GM21717 (cell line): Measurements from ENCODE around the gene TAB2.

Experiments
- ATAC-seq: cut with Tn5 transposase; IDR thresholded peaks from one replicate; pipeline ENCODE4 v1.9.1; 2021; ENCODE audit warnings: mild to moderate bottlenecking, moderate library complexity; ENCODE audit not compliant: unreplicated experiment

The TAB2 gene

GRCh38 chr6:149364557-149364956 lies 47.0 kb downstream of the TAB2 start:
- ATAC-seq, result no peak

DNA sequence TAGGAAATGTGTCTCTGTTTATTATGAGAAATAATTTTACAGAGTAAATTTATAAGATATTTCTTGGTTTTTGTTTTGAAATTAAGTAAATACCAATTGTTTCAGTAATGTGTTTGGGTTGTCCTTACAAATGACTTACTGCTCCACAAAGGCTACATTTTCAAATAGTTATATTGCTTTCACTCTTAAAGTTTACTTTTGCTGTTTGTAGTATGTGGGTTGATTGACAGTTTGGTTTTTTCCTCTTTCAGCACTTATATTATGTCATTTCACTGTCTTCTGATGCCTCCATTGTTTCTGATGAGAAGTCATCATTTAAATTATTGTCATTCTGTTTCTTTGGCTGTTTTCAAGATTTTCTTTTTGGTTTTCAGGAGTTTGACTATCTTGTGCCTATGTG lies 47.7 kb downstream of the TAB2 start:
- no peak for ATAC-seq

DNA sequence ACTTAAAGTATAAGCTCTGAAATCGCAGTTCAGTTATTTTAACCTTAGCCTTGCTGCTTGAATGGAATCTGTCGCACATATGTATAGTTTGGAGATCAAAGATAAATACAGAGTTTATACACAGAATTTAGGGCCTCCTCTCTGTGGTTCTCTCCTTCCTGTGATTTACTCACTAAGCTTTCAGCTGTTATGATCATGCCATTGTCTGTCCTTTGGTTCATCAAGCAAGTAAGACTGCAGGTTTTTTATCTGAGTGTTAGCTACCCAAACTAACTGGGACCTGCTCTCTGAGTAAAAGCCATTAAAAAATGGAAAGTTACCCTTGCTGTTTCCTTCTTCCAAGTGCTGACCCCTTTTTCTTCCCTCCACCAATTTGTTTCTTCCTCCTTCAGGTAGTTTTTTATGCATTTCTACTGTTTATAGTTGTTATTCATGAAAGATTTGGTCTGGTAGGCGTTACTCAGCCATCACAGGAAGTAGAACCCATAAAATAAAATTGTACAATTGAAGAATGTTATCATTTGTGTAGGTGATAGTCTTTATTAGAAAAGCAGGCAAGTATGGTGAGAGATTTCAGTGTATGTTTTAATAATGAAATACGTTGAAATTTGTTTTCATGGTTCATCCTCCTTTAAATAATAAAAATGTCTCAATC lies 48.9 kb downstream of the TAB2 start:
- no peak for ATAC-seq

DNA sequence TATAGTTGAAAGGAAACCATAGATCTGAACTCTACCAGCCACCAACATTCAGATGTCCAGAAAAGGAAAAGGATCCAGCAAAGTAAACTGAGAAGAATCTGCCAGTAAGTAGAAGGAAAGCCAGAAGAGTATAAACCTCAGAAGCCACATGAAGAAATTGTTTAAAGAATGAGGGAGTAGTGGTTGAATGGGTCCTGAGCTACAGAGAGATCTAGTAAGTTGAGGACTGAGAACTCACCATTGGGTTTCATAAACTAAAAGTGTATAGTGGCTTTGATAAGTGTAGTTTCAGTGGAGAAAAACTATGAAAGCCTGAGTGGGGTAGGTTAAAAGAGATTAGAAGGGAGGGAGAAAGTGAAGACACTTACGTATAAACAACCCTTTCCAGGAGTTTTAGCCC lies 50.6 kb downstream of the TAB2 start:
- no peak for ATAC-seq

GRCh38 chr6:149371154-149371553 lies 53.6 kb downstream of the TAB2 start:
- ATAC-seq, result no peak

DNA sequence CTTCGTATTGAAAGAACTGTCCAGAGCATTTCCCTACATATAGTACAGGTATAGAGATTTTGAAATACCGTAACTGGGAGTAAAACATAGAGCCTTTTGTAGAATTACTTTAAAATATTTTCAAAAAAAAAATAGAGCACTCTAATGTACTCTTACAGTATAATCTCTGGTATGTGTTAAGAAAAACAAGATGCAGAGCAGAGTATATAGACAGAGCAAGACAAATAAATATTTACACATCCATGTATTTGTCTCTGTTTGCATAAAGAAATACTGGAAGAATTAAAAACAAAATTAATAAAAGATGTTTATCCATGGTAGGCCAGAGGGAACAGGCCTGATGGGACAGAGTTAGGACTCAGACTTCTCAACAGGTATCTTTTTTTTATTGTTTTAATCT lies 54.5 kb downstream of the TAB2 start:
- ATAC-seq, result no peak

DNA sequence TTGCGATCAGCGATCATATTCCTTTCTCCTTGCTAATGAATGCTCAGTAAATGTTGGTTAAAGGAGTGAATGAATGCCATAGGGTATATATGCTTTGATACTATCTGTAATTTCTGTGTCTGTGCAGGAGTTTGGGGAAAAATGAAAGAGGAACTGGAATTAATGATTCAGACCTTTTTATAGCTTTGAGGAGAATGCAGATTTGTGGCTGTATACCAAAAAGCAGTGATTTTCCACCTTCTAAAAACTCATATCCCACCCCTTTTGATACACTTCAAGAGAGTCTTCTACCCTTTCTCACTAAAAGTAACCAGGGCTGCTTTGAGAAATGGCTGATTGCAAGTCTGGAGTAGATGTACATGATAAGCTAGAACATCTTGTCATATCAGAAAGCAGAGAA lies 56.0 kb downstream of the TAB2 start:
- ATAC-seq, result no peak

DNA sequence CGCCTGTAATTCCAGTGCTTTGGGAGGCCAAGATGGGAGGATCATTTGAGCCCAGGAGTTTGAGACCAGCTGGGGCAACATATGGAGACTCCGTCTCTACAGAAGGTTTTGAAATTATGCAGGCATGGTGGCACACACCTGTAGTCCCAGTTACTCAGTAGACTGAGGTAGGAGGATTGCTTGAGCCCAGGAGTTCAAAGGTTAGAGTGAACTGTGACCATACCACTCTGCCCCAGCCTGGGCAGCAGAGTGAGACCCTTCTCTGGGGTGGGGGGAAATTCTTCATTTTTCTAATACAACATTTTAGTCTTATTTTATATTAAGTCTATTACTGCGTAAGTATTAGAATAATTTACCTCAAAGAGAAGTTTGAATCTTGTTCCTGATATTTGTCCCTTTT lies 62.5 kb downstream of the TAB2 start:
- no peak for ATAC-seq

GRCh38 chr6:149380523-149380922 lies 63.0 kb downstream of the TAB2 start:
- ATAC-seq, result no peak

- no peak for ATAC-seq
Measured at GRCh38 chr6:149383371-149383770, 65.9 kb downstream of the TAB2 start.

DNA sequence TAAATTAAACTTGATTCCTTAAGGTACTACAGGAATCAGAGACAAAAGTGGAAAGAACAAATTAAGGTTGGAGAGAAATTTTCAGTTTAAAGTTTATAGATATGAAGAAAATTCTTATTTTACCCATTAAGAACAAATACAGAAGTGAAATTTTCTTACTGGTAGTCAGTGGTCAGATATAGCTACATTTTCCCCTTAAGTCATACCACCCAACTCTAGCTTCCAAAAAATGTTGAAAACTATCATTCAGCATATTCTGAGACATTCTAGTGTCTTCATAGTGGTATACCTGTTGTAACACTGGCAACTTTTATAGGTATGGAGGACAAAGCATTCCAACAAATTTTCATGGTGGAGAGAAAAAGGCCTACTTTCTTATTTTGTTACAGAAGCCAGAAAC lies 67.0 kb downstream of the TAB2 start:
- ATAC-seq, result no peak

- no peak for ATAC-seq
Measured at GRCh38 chr6:149385998-149386646, 68.6 kb downstream of the TAB2 start.

- no peak for ATAC-seq
Measured at GRCh38 chr6:149387779-149388512, 70.4 kb downstream of the TAB2 start.

- ATAC-seq, result no peak
Measured at GRCh38 chr6:149389509-149390297, 72.2 kb downstream of the TAB2 start.

- no peak for ATAC-seq
Measured at GRCh38 chr6:149392093-149392492, 74.6 kb downstream of the TAB2 start.

DNA sequence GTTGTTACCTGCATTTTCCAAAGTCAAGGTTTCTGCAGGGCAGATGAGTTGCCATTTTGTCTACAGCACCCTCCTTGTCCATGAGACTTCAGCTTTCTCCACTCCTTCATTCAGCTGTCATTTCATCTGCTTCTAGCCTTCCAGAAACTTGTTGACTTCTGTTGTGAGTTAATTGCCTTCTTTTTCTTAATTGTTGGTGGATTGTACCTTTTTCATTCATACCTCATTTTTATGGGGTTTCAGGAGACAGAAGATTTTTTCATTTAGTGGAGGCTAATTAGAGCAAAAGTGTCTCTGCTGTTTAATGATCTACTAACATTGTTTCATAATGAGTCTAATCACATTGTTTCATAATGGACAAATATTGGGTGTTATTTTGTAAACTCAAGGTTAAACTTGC lies 75.0 kb downstream of the TAB2 start:
- no peak for ATAC-seq

DNA sequence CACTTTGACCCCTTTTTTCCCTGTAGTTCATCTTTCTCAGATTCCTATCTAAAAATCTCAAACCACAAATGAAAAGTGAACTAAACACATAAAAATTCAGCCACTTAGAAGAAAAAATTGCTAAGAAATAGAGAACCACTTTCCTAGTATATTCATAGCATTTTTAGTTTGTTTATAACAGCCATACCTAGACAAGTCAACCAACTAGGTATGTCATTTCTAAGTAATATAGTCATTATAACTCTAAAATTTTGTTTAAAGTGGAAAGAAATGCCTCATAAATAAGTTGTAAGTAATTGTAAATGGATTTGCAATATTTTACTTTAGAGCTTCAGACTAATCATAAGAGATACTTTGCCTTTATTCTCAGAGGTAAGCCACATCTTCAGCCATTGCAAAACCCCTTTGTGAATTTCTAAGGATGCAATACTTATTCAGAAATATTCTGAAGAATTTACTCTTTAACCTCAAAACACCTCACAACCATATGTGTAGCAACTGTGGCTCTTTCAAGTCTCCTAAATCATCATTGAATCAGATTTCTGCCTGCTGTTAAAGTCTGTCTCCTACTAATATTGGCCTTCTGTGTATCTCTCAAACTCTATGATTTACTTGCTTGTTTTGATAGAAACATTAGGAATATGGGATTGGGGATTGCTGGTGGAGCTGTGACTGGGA lies 75.6 kb downstream of the TAB2 start:
- no peak for ATAC-seq

DNA sequence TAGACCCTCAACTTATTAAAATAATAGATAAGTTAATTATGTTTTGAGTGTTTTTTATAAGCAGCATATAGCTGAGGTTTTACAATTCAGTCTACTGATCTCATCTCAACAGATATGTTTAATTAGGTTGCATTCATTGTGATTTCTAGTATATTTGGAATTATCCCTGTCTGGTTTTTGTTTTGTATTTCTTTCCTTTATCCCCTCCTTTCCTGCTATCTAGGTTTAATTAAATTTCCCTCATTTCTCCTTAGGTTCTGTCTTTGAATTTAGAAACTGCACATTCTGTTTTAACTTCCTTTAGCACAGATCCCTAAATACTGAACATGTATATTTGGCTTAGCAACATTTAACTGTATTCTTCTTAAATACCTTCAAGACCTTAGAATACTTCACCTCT lies 77.7 kb downstream of the TAB2 start:
- no peak for ATAC-seq

- no peak for ATAC-seq
Measured at GRCh38 chr6:149397384-149397783, 79.9 kb downstream of the TAB2 start.

DNA sequence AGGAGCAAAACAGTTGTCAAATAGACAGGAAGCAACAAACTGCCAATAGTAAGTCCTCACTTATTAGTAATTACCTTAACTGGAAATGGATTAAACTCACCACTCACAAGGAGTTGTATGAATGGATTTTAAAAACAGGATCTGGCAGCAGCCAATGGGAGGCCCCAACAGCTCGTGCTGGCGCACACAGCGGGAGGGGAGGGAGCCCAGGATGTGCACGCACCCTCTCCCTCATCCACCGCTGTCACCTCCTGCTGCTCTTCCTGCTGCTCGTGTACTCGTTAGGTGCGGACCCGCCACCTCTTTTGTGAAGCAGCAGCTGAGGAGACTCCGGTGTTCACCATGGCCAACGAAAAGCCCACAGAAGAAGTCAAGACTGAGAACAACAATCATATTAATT lies 82.5 kb downstream of the TAB2 start, which contains the start of gene SUMO4:
Gene SUMO4 (plus strand): TSS at position 213 of the 400 bp plus-strand sequence. CDS start 130 bp downstream, at position 343.
- no peak for ATAC-seq

DNA sequence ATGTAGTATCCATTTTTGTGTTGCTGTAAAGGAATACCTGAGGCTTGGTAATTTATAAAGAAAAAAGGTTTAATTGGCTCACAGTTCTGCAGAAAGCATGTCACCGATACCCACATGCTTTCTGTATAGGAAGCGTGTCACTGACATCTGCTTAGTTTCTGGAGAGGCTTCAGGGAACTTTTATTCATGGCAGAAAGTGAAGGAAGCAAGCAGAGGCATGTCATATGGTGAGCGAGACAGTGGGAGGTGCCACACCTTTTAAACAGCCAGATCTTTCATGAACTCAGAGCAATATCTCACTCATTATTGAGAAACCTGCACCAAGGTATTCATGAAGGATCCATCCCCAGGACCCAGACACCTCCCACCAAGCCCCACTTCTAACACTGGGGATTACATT lies 86.0 kb downstream of the TAB2 start:
- ATAC-seq, result no peak
